WTC11 (cell line): Measurements from ENCODE around the gene FBXO39. TPM values are rescaled to one million over a fixed set of nuclear protein-coding genes. Genes with fewer than 3 reads are reported as not detected.

Experiments
- ATAC-seq: fragments of 200-7000 bp; cut with Tn5 transposase; 2 replicates; pipeline ENCODE4 v1.10.0; 2021; ENCODE audit warnings: mild to moderate bottlenecking, moderate library complexity
- CTCF ChIA-PET: fragments of 300-600 bp; sonication (Branson Sonifier 250); formaldehyde crosslinking; loops from one replicate; lab custom pipeline; 2021; ENCODE audit warnings: antibody characterized with exemption; lab: Charles Lee
- POLR2A ChIA-PET: fragments of 350-600 bp; sonication (Branson Sonifier 250); formaldehyde crosslinking; loops from one replicate; lab custom pipeline; 2021; ENCODE audit warnings: antibody characterized with exemption; lab: Charles Lee
- DNase-seq: peaks from one replicate; pipeline ENCODE4 v3.0.0; 2021; ENCODE audit warnings: low spot score
- H3K27ac Mint-ChIP-seq: 2 replicates; pipeline ENCODE4 v1.8.0; 2021; ENCODE audit warnings: mixed read lengths
- H3K27me3 Mint-ChIP-seq: 2 replicates; pipeline ENCODE4 v1.8.0; 2021; ENCODE audit warnings: low read depth, mild to moderate bottlenecking, moderate library complexity, mixed read lengths
- H3K36me3 Mint-ChIP-seq: 2 replicates; pipeline ENCODE4 v1.8.0; 2021; ENCODE audit warnings: mixed read lengths
- H3K4me1 Mint-ChIP-seq: 2 replicates; pipeline ENCODE4 v1.8.0; 2022; ENCODE audit warnings: mixed read lengths
- H3K4me3 Mint-ChIP-seq: 2 replicates; pipeline ENCODE4 v1.8.0; 2021; ENCODE audit warnings: mild to moderate bottlenecking, moderate library complexity, mixed read lengths
- H3K9me3 Mint-ChIP-seq: 2 replicates; pipeline ENCODE4 v1.8.0; 2021; ENCODE audit warnings: mixed read lengths
- ETV6 ChIP-seq: sonication (generic); formaldehyde crosslinking; IDR thresholded peaks from 2 replicates; pipeline ENCODE4 v1.8.1; 2022; ENCODE audit warnings: mild to moderate bottlenecking, missing genetic modification reagents
- FOXK1 ChIP-seq: sonication (generic); formaldehyde crosslinking; IDR thresholded peaks from 2 replicates; pipeline ENCODE4 v1.8.0; 2022; ENCODE audit warnings: mild to moderate bottlenecking, moderate library complexity, missing genetic modification reagents
- MAX ChIP-seq: sonication (generic); formaldehyde crosslinking; IDR thresholded peaks from 2 replicates; pipeline ENCODE4 v1.8.0; 2022; ENCODE audit warnings: mild to moderate bottlenecking, missing genetic modification reagents
- NFYB ChIP-seq: sonication (generic); formaldehyde crosslinking; conservative IDR thresholded peaks from 2 replicates; pipeline ENCODE4 v1.8.0; 2022; ENCODE audit warnings: low read depth, missing genetic modification reagents
- NR3C1 ChIP-seq: sonication (generic); formaldehyde crosslinking; conservative IDR thresholded peaks from 2 replicates; pipeline ENCODE4 v1.8.1; 2023; ENCODE audit warnings: low read depth, mild to moderate bottlenecking, missing genetic modification reagents
- TEAD1 ChIP-seq: sonication (generic); formaldehyde crosslinking; IDR thresholded peaks from 2 replicates; pipeline ENCODE4 v1.8.0; 2022; ENCODE audit warnings: mild to moderate bottlenecking, missing genetic modification reagents
- ZNF232 ChIP-seq: sonication (generic); formaldehyde crosslinking; IDR thresholded peaks from 2 replicates; pipeline ENCODE4 v1.8.0; 2022; ENCODE audit warnings: mild to moderate bottlenecking, missing genetic modification reagents
- total RNA-seq: library from RNA; stranded (reverse); gene quantifications from 3 replicates; pipeline ENCODE4 v1.2.3, GENCODE V29; 2021

The FBXO39 gene
- total RNA-seq, 1 experiment from 2014 or later: not detected

DNA sequence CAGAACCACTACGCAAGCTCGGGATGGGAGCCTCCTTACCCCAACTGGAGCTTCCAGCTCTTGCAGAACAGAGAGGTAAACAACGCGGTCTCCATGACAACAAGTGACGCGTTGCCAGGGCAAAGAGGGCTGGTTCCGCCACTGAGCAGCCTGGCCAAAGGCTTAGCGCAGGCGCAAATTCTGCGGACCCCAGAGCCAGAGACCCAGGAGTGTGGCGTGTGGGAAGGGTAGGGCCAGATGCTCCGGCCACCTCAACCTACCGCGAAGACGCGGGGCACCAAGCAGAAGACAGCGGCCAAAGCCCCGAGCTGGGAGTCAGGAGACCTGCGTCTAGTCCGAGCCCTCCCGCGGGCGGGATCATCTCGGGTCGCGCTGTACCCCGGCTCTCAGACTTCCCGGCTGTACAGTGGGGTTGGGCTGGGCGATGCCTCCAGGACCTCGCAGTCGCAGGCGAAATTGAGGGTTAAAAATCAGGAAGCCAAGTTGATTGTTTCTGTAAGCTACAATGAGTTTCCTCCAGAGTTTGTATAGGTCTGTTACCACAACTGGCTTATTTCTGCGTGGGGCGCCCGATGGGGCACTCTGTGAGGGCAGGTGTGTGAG lies 55.7 kb downstream of the FBXO39 start, which contains the start of gene TEKT1:
Gene TEKT1 (minus strand): TSS at position 69 of the 603 bp plus-strand sequence. CDS start 1,353 bp downstream, outside the sequence.
- Mint-ChIP-seq H3K9me3 (no peaks in the 10 kb centered on the region), H3K4me1 (peaks cover 4% of the 10 kb centered on the region), H3K36me3 (no peaks in the 10 kb centered on the region), H3K4me3 (peak within 1 kb of the TSS; percentile 78), H3K27ac (no peak within 1 kb of the TSS), H3K27me3 (peaks cover 55% of the 10 kb centered on the region)
- ChIA-PET CTCF (interaction anchor here (0.6 to 1.9 kb wide), 6 partner anchors 11 to 165 kb away, joined by 3 to 6 read pairs (median 4); partner anchors contain the start of gene SLC13A5), POLR2A (no interaction called here)
- TF ChIP-seq MAX (CRISPR knock-in tag): peak; percentile 36; the same call in 1 of the 2 replicates
- no peak for TF ChIP-seq NFYB
- no peak for TF ChIP-seq ETV6
- TF ChIP-seq FOXK1 (CRISPR knock-in tag): peak; percentile 92
- no peak for TF ChIP-seq ZNF232 (CRISPR knock-in tag)
- TF ChIP-seq NR3C1 (CRISPR knock-in tag): no peak
- TF ChIP-seq TEAD1: no peak
- peak; percentile 96 for DNase-seq
- ATAC-seq: peak; percentile 98

Other genes starting within 250 kb of the FBXO39 start
- 2.1 to 2.8 TPM (median 2.3 TPM) in 3 replicates for gene PITPNM3, start 219.7 kb upstream of the FBXO39 start, total RNA-seq
- 17.7 to 22.8 TPM (median 18.4 TPM) in 3 replicates for gene KIAA0753, start 135.5 kb upstream of the FBXO39 start, total RNA-seq
- gene TXNDC17, start 135.2 kb upstream of the FBXO39 start, total RNA-seq: 148 to 157 TPM (median 151 TPM) in 3 replicates
- 10.6 to 12.3 TPM (median 11.4 TPM) in 3 replicates for gene MED31, start 124.6 kb upstream of the FBXO39 start, total RNA-seq
- gene C17orf100, start 124.5 kb upstream of the FBXO39 start, total RNA-seq: 2.3 to 2.7 TPM (median 2.6 TPM) in 3 replicates
- 1.6 to 2.3 TPM (median 1.8 TPM) in 3 replicates for gene SLC13A5, start 62.8 kb upstream of the FBXO39 start, total RNA-seq
- gene XAF1, start 20.2 kb upstream of the FBXO39 start, total RNA-seq: 0.16 to 0.37 TPM (median 0.20 TPM) in 3 replicates
- gene TEKT1, start 55.5 kb downstream of the FBXO39 start, total RNA-seq: 0.37 TPM in 1 of 3 replicates, not detected in the others
- gene ALOX12, start 219.8 kb downstream of the FBXO39 start, total RNA-seq: 1.6 to 1.9 TPM (median 1.9 TPM) in 3 replicates
- 162 to 173 TPM (median 170 TPM) in 3 replicates for gene RNASEK, start 236.4 kb downstream of the FBXO39 start, total RNA-seq
- 11.4 to 13.5 TPM (median 12.3 TPM) in 3 replicates for gene BCL6B, start 246.8 kb downstream of the FBXO39 start, total RNA-seq